Mononuclear cell (primary cell): ENCODE measurements around the gene VEZF1. TPM values are rescaled to one million over a fixed set of nuclear protein-coding genes. Genes with fewer than 3 reads are reported as not detected.

Experiments used
- H3K27me3 ChIP-seq: 2 replicates; pipeline ENCODE4 v1.6.0; 2011; ENCODE audit warnings: low read length, control low read depth; ENCODE audit not compliant: insufficient read depth
- H3K4me1 ChIP-seq: 2 replicates; pipeline ENCODE4 v1.5.1; 2011; ENCODE audit warnings: mild to moderate bottlenecking, low read length, control low read depth; ENCODE audit not compliant: insufficient read depth
- H3K4me3 ChIP-seq: 2 replicates; pipeline ENCODE4 v1.5.1; 2011; ENCODE audit warnings: mild to moderate bottlenecking, low read length, moderate library complexity
- H3K9me3 ChIP-seq: 2 replicates; pipeline ENCODE4 v1.5.1; 2011; ENCODE audit warnings: low read depth, mild to moderate bottlenecking, control low read depth, low read length
- total RNA-seq: library from RNA; depleted of rRNA; stranded (reverse); fragments of >200 nt; gene quantifications from one replicate; pipeline ENCODE4 v1.2.3, GENCODE V29; 2012

VEZF1 gene
- total RNA-seq, 1 donor, result 85.6 TPM

GRCh38 chr17:57953219-57953618 is 34.8 kb downstream of the VEZF1 start:
- Histone ChIP-seq H3K4me1 (peaks cover 62% of the 10 kb centered on the region), H3K27me3 (peaks cover 27% of the 10 kb centered on the region), H3K9me3 (no peaks in the 10 kb centered on the region), H3K4me3 (no peak overlapping the region)

GRCh38 chr17:57949649-57950048 is 38.4 kb downstream of the VEZF1 start:
- peaks cover 72% of the 10 kb centered on the region for H3K4me1 ChIP-seq
- H3K4me3 ChIP-seq, result no peak overlapping the region
- peaks cover 3% of the 10 kb centered on the region for H3K27me3 ChIP-seq
- no peaks in the 10 kb centered on the region for H3K9me3 ChIP-seq

DNA sequence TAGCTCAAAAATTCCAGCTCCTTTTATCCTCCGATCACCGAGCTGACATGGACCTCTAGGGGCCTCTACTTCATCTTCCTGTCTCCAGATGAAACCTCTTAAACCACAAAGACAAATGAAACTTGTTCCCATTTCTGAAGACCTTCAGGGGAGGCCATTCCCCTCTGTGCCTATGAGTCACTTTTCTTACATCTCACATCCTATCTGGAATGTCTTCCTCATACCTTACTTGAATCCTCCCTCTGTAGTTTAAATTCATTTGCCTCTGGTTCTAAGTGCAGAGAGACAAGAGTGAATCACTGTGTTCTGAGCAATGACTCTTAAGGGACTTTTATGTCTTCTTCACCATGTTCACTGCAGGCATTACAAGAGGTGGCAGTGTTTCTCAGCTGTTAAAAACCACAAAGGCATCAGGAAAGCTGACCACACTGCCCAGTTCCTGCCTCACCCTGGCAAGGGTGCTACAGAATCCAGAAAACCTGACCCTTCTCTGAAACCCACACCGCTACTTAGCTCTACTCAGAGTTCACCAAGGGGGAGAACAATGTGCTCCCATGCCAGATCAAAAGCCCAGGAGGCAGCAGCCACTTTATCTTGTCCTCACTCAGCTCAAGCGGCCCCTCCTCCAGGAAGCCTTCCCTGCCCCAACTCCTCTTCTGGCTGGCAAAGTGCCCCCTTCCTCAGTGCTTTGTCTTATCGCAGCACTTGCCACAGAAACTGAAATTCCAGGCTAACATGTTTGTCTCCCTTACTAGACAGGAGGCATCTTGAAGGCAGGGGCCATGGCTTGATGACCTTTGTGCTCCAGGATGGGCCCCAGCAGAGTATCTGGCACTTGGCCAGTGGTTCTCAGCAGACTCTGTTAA is 39.3 kb downstream of the VEZF1 start:
- Histone ChIP-seq H3K9me3 (no peaks in the 10 kb centered on the region), H3K4me3 (no peak overlapping the region), H3K4me1 (peaks cover 67% of the 10 kb centered on the region)

DNA sequence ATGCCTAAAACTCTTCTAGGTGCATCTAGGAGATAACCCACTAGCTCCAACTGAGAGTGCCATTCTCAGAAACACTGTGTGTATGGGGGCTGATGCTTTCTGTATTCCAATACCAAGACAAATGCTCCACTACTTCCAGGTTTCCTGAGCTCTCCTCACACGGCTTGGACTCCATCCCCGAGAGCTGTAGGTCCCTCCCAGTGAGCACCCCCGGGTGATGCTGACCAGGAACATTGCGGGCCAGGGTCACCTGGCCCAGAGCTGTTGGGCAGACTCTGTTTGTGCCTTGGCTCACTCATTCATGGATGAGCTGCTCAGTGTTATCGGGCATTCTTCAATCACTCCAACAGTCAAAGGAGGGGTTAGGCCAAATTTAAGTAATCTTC is 39.9 kb downstream of the VEZF1 start:
- no peaks in the 10 kb centered on the region for H3K9me3 ChIP-seq
- peaks cover 70% of the 10 kb centered on the region for H3K4me1 ChIP-seq
- no peak overlapping the region for H3K4me3 ChIP-seq
- no peaks in the 10 kb centered on the region for H3K27me3 ChIP-seq

More for the DNA sequence above, 39.3 kb downstream of the VEZF1 start:
- peaks cover 3% of the 10 kb centered on the region for H3K27me3 ChIP-seq

DNA sequence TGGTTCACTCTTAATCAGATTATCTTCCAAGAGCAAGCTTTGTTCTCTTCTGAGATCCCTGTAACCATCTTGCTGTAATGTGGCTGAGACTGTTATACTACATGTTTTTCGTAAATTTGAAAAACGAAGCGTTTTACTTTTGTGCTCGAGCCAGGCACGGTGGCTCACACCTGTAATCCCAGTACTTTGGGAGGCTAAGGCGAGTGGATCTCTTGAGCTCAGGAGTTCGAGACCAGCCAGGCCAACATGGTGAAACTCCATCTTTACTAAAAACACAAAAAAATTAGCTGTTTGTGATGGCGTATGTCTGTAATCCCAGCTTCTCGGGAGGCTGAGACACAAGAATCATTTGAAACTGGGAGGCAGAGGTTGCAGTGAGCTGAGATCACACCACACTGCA is 40.7 kb downstream of the VEZF1 start:
- Histone ChIP-seq H3K4me1 (peaks cover 73% of the 10 kb centered on the region), H3K9me3 (no peaks in the 10 kb centered on the region), H3K4me3 (peak overlapping the region; percentile 18), H3K27me3 (no peaks in the 10 kb centered on the region)

DNA sequence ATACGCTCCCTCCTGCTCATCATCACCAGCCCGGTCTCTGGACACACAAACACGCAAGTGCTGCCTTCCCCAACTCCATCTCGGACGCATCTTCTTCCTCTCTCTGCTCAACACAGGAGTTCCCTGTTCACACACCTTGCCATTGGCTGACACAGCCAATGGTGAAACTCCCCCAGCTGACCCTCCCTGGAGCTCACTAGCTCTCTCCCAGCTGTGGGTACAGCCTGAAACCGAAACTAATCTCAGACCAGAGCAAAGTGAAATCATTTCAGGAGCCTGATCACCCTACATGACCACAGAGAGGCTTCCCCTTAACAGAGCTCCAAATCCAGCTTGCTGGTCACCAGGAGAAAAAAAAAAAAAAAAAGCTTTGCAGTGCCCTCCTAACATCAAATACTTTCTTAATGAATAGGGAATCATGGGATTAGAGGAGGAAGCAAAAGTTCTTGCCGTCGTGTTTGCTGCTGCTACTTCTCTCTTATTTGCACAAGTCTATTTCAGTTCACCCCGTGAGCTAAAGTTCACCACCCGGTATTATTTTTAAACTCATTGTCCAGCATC is 41.2 kb downstream of the VEZF1 start:
- Histone ChIP-seq H3K9me3 (no peaks in the 10 kb centered on the region), H3K4me1 (peaks cover 72% of the 10 kb centered on the region), H3K27me3 (no peaks in the 10 kb centered on the region), H3K4me3 (peak overlapping the region; percentile 18)

DNA sequence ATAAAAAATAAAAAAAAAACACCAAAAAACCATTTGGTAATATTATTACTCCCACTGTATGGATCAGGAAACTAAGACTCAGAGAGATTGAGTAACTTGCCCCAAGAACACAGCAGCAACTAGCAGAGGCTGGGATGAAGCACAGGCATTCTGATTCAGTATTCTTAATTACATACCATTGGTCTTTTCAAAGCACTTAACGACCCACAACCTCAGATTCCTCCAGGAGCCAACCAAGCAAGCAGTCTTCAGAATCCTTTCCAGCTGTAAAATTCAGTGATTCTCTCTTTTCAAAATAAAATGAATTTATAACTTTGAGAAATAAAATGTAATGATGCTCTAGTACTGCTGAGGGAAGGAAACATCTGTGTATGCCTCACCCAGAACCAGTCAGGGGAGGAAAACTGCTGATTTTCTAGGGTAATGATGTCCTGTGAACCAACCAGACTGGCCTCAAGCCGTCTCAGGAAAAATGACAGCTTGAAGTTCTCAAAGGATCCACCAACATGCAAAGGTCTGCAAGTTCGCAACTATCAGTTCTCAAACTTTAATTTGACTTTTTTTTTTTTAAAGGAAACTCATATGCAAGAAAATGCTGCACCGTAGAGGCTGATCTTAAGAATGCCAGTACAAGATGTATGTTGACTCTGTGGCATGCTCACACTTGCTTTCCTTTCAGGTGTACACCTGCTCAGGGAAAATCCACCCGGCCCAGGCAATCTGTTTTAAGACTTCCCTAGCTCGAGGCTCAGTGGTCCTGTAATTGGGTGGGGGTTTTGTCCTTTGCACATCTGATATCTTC is 41.9 kb downstream of the VEZF1 start:
- peak overlapping the region; percentile 18 for H3K4me3 ChIP-seq
- H3K27me3 ChIP-seq, result no peaks in the 10 kb centered on the region
- H3K4me1 ChIP-seq, result peaks cover 65% of the 10 kb centered on the region
- no peaks in the 10 kb centered on the region for H3K9me3 ChIP-seq

DNA sequence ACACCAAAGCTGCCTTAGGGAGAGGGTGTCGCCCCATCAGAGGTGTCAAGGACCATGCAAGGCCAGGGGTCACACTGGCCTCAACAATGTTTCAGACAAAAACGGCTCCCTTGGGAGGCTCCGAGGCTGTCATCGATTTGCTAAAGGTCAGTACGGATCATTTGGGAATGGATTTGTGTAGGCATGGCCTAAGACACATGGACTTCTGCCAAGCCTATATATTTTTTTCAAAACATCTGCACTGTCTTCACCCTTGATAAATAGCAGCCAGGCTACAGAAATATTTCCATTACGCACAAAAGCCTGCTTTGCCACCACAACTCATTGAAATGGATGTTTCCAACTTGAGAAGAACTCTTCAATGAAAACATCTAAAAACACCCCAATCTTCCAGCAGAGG is 43.1 kb downstream of the VEZF1 start:
- Histone ChIP-seq H3K4me1 (peaks cover 64% of the 10 kb centered on the region), H3K27me3 (no peaks in the 10 kb centered on the region), H3K9me3 (no peaks in the 10 kb centered on the region), H3K4me3 (no peak overlapping the region)

DNA sequence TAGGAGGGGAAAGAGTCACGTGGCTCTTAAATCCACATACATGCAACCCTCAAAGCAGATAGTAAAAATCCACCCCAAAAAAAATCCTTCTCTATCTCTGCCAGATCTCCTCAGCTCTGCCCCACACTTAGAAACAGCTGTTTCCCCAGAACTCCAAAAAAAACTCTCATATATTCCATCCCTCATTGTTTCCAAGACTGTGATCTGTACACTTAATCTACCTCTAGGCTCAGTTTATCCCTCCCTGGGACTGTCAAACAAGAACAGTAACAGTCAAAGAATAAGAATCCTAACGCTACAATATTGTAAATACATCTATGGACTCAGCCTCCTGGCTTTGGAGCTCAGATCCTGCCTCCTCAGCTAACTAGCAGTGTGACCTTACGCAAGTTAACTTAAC is 44.4 kb downstream of the VEZF1 start:
- no peaks in the 10 kb centered on the region for H3K9me3 ChIP-seq
- no peaks in the 10 kb centered on the region for H3K27me3 ChIP-seq
- H3K4me1 ChIP-seq, result peaks cover 60% of the 10 kb centered on the region
- H3K4me3 ChIP-seq, result no peak overlapping the region

- H3K4me1 ChIP-seq, result peaks cover 55% of the 10 kb centered on the region
- H3K4me3 ChIP-seq, result no peak overlapping the region
- H3K27me3 ChIP-seq, result no peaks in the 10 kb centered on the region
- H3K9me3 ChIP-seq, result no peaks in the 10 kb centered on the region
These were observed 44.9 kb downstream of the VEZF1 start for GRCh38 chr17:57943140-57943539.

GRCh38 chr17:57941384-57942370 is 46.4 kb downstream of the VEZF1 start:
- peaks cover 44% of the 10 kb centered on the region for H3K4me1 ChIP-seq
- H3K4me3 ChIP-seq, result no peak overlapping the region
- H3K9me3 ChIP-seq, result no peaks in the 10 kb centered on the region
- peaks cover 2% of the 10 kb centered on the region for H3K27me3 ChIP-seq

GRCh38 chr17:57940653-57941329 is 47.3 kb downstream of the VEZF1 start:
- H3K9me3 ChIP-seq, result no peaks in the 10 kb centered on the region
- no peak overlapping the region for H3K4me3 ChIP-seq
- H3K27me3 ChIP-seq, result peaks cover 2% of the 10 kb centered on the region
- H3K4me1 ChIP-seq, result peaks cover 42% of the 10 kb centered on the region

DNA sequence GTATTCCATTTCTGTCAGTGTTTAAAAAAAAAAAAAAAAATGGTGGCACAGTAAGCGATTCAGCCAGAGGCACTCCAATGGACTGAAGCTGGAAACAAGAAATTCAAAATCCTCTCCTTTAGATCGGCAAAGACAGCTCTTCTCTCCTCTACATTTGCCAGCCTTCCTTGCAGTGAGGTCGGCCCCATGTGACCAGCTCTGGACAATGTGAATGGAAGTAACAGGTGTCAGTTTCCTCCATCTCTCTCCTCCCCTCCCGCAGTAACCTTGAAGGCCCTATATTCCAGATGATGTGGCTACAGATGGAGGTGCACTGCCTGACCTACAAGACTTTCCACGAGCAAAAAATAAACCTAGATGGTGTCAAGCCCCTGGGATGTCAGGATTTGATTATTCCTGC is 47.8 kb downstream of the VEZF1 start:
- H3K27me3 ChIP-seq, result peaks cover 2% of the 10 kb centered on the region
- H3K4me1 ChIP-seq, result peaks cover 46% of the 10 kb centered on the region
- H3K4me3 ChIP-seq, result no peak overlapping the region
- no peaks in the 10 kb centered on the region for H3K9me3 ChIP-seq

DNA sequence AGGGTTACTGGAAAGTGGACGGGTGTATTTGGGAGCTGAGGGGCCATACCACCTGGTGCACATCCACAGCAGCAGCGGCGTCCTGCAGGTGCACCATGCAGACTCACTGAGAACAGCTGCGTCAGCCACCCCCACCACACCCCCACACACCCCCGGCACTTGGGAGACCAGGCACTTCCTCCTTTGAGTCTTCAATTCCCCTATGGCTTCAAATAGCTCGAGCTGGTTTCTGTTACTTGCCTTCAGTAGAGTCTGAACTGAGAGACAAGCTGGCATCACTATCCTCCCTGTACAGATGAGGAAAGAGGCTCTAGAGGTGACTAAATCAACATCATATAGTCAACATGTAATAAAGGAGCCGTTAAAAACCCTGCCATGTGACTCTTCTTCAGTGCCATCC is 48.3 kb downstream of the VEZF1 start:
- Histone ChIP-seq H3K9me3 (no peaks in the 10 kb centered on the region), H3K27me3 (peaks cover 2% of the 10 kb centered on the region), H3K4me1 (peaks cover 47% of the 10 kb centered on the region), H3K4me3 (no peak overlapping the region)
